NCI-H128 (cell line): ENCODE data around the gene MPPED2.
A peak's percentile ranks its signal among the peaks of the same experiment; 100 is the strongest.

Experiments
- DNase-seq: peaks from one replicate; lab custom pipeline; 2025; ENCODE audit not compliant: unreplicated experiment; lab: John Stamatoyannopoulos, UW

MPPED2 gene

GRCh38 chr11:30488304-30488998 is 97.7 kb downstream of the MPPED2 start:
- peak; percentile 45 for DNase-seq

- DNase-seq, result no peak
These were observed 98.8 kb downstream of the MPPED2 start for GRCh38 chr11:30487200-30487898.

- DNase-seq, result no peak
These were observed 100.4 kb downstream of the MPPED2 start for GRCh38 chr11:30485756-30486155.

GRCh38 chr11:30485222-30485621 is 100.9 kb downstream of the MPPED2 start:
- DNase-seq, result no peak

- DNase-seq, result no peak
These were observed 103.1 kb downstream of the MPPED2 start for GRCh38 chr11:30483056-30483455.

- DNase-seq, result no peak
These were observed 104.4 kb downstream of the MPPED2 start for GRCh38 chr11:30481796-30482195.

DNA sequence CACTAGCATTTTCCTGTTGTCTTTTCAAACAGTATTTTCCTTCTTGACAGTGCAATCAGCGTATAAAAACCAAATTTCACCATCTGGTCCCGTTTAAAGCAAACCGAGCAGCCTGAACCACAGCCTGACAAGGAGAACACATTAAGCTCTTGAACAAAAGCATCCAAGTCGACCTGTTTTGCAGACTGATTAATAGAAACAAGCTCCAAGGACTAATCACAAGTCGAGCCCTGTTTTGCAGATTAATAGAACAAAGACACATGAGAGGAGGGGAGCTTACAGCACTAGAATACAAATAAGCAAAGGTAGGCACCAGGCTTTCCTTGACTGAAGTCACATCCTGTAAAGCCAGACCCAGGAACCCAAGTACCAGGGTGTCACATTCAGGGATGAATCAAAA is 104.8 kb downstream of the MPPED2 start:
- DNase-seq, result no peak

- no peak for DNase-seq
These were observed 106.3 kb downstream of the MPPED2 start for GRCh38 chr11:30479899-30480298.

DNA sequence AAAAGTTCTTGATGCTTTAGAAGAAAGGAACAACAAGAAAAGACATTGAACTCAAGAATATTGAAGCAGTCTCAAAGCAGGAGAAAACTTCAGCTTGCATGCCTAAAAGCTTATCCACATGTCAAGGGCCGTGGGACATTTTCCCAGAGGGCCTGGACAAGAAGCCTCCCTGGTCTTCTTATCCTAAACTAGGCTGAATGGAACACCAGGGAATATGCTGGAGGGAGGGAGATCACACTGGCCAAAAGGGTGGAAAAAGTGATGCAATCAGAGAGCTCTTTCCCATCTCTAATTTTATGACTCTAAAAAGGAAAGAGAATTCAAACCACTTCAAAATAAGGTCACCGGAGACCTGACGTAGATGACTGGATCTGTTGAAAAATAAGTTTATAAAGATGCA is 107.2 kb downstream of the MPPED2 start:
- no peak for DNase-seq

DNA sequence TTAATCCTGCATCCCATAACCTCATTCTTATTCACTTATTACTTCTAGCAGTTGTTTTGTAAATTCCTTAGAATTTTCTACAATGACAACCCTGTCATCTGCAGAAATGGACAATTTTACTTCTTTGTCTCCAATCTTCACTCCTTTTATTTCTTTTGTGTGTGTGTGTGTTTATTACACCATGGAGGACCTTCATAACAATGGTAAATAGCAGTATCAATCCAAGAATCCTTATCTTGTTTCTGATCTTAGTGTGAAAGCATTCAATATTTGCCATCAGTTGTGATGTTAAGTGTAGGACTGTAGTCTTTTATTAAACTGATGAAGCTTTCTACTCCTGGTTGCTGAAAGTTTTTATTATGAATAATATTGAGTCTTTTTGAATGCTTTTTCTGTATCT is 109.1 kb downstream of the MPPED2 start:
- no peak for DNase-seq

GRCh38 chr11:30474151-30474954 is 111.8 kb downstream of the MPPED2 start:
- DNase-seq, result no peak

DNA sequence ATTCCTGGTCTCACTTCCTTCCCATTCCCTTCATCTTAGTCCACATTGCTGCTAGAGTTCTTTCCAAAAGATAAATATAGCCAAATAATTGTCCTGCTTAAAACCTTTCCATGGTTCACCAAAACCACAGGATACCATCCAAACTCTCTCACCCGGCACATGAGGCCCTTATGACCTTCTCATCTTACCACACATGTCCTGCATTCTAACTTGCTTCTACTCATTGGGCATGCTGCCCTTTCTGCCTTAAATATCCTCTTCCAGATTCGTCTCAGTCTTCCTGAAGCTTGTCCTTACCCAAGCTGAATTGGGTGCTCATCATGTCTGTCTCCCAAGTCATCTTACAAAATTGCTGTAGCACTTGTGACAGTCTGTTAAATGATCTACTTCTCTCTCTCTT is 114.9 kb downstream of the MPPED2 start:
- DNase-seq, result no peak

DNA sequence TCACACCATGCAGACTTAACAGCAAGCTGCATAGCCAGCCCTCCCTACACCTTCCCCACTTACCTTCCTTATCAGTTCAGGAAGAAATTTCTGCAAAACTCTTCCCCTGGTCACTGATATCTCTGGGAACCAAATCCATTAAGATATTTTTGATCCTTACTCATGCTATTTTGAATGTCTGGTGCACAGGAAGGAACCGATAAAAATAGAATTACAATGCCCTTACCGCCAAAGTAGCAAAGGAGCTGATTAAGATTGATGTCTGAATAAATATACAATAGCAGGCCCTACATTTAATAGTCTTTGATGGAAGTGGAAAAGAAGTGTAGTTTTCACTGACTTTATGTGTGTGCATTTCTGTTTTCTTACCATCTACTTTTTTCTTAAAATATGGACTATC is 117.3 kb downstream of the MPPED2 start:
- no peak for DNase-seq

GRCh38 chr11:30467176-30467575 is 119.0 kb downstream of the MPPED2 start:
- DNase-seq, result no peak

DNA sequence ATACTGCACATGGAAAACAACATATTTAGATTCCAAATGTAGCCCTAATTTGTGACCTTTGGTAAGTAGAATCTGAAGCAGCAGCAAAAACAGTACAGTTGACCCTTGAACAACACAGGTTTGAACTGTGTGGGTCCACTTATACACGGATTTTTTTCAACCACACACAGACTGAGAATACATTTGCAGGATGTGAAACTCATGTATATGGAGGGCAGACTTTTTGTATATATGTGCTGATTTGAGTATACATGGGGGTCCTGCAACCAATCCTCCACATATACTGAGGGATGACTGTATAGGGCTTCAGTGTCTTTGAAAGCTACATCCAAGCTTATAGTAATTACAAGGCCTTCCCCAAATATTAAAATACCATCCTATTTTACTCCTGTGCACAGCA is 120.5 kb downstream of the MPPED2 start:
- no peak for DNase-seq

- no peak for DNase-seq
These were observed 121.0 kb downstream of the MPPED2 start for GRCh38 chr11:30465192-30465591.

DNA sequence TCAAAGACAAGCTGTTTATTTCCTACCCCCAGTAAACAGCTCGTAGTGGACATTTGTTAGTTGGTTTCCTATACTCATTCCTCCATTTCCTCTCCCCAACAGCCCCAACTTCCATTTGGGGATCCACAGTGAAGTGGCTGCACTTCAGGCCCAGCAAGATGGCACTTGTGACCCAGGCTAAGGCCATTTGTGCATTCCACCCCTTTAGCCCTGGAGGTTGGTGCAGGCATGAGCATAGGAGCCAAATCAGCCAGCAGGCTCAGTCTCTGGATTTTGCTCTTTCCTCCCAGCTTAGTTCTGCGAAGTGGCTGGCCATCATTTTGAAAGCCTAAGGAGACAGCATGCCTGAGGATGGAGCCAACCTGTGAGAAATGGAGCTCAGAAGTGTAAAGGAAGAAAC is 122.9 kb downstream of the MPPED2 start:
- no peak for DNase-seq

- no peak for DNase-seq
These were observed 123.7 kb downstream of the MPPED2 start for GRCh38 chr11:30462421-30462820.

GRCh38 chr11:30459821-30460220 is 126.3 kb downstream of the MPPED2 start:
- no peak for DNase-seq

- no peak for DNase-seq
These were observed 126.8 kb downstream of the MPPED2 start for GRCh38 chr11:30459306-30459705.

DNA sequence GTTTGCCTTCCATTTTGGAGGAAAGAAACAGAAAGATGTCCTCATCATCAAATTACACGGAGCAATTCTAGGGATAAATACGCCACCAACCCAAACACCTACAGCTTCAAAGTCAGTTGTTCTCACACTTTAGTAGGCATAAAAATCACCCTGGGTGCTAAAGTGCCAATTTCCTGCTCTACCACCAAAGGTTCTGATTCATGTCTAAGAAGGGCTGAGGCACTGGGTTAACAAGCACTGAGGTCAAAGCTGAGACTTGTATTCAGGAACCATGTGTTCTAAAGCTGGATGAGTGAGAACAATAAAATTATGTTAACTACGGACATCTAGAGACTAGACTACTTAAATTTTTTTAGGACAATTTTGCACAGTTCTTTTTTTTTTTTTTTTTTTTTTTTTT is 127.6 kb downstream of the MPPED2 start:
- no peak for DNase-seq

DNA sequence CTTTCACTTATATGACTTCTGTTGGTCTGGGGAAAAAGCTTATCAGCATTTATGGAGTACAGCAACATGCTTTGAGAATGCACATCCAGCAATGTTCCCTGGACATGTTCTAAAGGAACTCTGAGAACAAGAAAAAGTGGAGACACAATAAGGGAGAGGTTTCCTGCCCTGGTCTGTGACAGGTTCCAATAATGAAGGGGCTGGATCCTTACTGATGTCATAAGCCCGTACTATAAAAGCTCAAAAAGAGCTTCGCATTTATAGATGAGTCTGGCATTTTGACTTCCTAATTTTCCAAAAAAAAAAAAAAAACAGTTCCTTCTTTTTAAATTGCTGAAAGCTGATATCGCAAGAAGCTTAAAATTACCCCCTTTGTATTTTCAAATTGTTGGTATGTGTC is 129.1 kb downstream of the MPPED2 start:
- no peak for DNase-seq
